ENCODE measurements around the gene TBATA.

Gene TBATA

GRCh38 chr10:70761727-70762350 lies 23.3 kb downstream of the TBATA start:
- no peak for DNase-seq (ENCODE audit: low spot score)

GRCh38 chr10:70761031-70761601 lies 24.1 kb downstream of the TBATA start:
- DNase-seq (ENCODE audit: low spot score) = no peak

DNA sequence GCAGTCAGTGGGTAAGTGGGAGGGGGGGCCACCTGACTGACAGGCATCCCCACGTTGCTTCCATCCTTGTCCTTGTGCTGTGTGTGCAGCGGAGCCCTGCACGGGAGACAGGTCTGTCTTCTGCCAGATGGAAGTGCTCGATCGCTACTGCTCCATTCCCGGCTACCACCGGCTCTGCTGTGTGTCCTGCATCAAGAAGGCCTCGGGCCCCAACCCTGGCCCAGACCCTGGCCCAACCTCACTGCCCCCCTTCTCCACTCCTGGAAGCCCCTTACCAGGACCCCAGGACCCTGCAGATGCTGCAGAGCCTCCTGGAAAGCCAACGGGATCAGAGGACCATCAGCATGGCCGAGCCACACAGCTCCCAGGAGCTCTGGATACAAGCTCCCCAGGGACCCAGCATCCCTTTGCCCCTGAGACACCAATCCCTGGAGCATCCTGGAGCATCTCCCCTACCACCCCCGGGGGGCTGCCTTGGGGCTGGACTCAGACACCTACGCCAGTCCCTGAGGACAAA lies 24.8 kb downstream of the TBATA start:
- no peak for DNase-seq (ENCODE audit: low spot score)

DNA sequence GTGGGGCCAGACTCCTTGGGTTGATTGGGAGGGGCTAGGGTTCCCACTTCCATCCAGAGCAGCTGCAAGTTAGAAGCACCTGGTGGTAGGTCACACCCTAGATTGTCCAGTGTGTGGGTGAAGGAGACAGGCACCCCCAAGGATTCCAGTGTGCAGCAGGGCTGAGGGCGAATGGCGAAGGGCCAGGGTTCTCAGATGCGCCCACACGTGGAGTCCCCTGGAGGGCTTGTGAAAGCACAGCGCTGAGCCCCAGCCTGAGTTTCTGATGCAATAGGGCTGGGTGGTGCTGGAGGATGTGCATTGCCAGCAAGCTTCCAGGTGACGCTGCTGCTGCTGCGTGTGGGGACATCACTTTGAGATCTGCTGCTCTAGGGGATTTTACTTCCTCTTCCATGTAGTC lies 25.4 kb downstream of the TBATA start:
- no peak for DNase-seq (ENCODE audit: low spot score)

DNA sequence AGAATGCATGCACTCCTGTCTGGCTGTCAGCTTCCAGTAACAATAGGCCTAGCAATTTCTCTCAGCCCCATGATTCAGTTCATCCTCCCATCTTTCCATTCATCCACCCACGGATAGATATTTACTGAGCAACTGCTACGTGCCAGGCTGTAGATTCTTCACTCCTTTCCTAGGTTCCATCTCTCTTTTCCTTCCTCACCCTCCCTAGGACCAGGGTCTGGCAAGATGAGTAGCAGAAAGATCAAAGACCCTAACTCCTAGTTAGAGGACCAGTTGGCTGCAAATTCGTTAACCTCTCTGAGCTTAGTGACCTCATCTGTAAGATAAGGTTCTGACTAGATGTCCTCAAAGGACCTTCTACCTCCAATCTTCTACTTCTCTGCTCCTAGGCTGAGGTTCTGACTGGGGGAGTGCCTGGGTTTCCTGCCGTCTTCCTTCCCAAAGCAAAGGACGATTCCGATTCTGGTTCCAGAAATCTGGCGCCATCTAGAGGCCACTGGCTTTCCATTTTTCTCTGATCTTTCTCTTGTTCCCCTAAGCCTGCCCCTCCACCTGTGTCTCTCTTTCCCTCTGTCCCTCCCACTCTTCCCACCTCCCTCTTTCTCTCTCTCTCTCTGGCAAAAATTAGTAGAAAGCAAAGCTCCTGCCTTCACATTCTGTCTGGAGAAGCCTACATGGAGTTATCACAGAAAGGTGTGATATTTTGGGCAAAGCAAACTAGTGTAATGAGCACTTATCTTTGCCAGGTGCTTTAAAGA lies 26.2 kb downstream of the TBATA start:
- peak; percentile 62 for DNase-seq (ENCODE audit: low spot score)

GRCh38 chr10:70757856-70758255 lies 27.3 kb downstream of the TBATA start:
- DNase-seq (ENCODE audit: low spot score) = no peak

DNA sequence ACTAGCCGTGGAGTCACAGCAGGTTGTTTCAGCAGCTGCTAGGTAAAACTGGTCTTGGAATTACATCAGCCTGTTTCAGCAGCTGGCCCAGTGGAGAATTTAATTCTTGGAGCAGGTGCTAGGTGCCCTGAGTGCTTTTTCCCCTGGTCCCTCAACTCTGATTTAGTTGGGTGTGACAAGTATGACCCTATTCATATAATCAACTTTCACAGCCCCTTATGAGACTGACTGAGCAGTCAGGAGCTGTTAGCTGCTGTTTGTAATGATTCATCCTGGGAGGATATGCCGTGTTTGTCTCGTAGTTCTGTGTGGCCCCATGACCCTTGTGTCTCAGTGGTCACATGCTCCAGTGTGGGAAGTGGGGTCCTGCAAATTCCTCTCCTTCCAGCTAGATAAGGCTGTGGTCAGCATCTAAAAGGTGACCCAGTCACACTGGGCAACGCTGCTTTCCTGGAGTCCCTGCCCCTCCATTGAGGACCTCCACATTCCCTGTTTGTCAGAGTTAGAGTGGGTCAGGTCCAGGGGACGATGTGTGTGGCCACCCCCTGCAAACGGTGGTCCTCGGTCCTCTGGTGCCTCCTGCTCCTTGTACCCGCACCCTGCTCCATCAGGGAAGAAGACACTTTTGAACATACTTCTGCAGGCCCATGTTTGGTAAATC lies 28.3 kb downstream of the TBATA start:
- no peak for DNase-seq (ENCODE audit: low spot score)

- DNase-seq (ENCODE audit: low spot score) = no peak
Measured at GRCh38 chr10:70753841-70754621, 31.1 kb downstream of the TBATA start.

GRCh38 chr10:70753026-70753663 lies 32.0 kb downstream of the TBATA start:
- no peak for DNase-seq (ENCODE audit: low spot score)

- no peak for DNase-seq (ENCODE audit: low spot score)
Measured at GRCh38 chr10:70752571-70752970, 32.6 kb downstream of the TBATA start.

- no peak for DNase-seq (ENCODE audit: low spot score)
Measured at GRCh38 chr10:70751991-70752390, 33.2 kb downstream of the TBATA start.

GRCh38 chr10:70751356-70751755 lies 33.8 kb downstream of the TBATA start:
- DNase-seq (ENCODE audit: low spot score) = no peak

GRCh38 chr10:70750156-70750703 lies 34.9 kb downstream of the TBATA start:
- DNase-seq (ENCODE audit: low spot score) = no peak

GRCh38 chr10:70749756-70750155 lies 35.4 kb downstream of the TBATA start:
- DNase-seq (ENCODE audit: low spot score) = no peak

- no peak for DNase-seq (ENCODE audit: low spot score)
Measured at GRCh38 chr10:70748801-70749573, 36.2 kb downstream of the TBATA start.

DNA sequence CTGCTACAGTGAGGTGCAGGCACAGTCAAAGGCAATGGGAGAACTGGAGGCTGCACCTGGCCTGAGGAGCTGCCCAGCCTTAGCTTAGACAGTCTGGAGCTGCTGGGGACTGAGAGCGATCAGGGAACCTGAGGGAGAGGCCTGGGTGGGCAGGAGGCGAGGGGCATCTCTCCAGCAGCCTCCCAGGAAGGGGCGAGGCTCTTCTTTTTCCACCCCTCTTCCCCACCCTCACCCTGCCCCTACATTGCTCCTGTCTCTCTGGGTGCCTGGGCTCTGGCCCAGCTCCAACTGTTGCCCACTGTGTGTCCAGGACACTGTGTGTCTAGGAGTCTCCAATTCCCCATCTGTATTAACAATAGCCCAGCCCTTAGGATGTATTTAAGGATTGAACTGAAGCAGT lies 36.9 kb downstream of the TBATA start:
- DNase-seq (ENCODE audit: low spot score) = no peak

GRCh38 chr10:70747192-70747965 lies 37.8 kb downstream of the TBATA start:
- no peak for DNase-seq (ENCODE audit: low spot score)

DNA sequence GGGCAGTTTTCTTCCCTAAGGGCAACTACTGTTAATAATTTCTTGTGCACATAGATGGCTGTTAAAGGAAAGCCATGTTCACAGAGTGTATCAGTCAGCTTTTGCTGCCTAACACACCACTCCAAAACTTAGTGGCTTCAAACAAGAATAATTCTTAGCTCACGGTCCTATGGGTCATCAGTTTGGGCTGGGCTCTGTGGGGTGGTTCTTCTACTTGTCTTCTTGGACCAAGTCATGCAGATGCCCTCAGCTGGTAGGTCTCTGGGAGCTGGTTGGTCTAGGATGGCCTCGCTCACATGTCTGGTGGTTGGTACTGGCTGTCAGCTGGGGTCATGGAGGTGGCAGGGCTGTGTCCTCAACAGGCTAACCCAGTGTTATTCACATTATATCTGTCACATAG lies 39.6 kb downstream of the TBATA start:
- no peak for DNase-seq (ENCODE audit: low spot score)

DNA sequence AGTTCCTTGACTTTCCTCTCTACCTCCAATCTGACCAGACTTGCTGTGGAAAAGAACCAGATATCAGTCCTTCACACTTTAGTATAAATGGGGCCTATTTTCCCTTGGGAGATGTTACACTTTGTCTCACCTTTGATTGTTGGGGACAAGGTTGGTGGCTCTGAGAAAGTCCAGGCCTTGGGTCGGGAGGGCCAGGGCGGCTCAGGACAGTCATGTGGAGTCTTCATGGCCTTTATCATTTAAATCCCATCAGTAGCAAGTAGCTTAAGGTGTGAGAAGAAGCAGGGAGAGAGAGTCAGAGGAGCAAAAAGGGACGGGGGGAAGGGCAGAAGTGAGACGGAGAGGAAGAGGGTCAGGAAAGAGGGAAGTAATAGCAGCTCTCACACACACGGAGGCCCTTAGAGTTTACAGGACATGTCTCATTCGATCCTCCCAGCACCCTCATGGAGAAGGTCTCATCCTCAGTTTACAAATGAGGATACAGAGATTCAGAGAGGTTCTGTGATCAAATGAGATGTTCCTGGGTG lies 40.5 kb downstream of the TBATA start:
- no peak for DNase-seq (ENCODE audit: low spot score)
